GM18519 (cell line): ENCODE measurements around the gene DNAJB4.
A peak's percentile ranks its signal among the peaks of the same experiment; 100 is the strongest.
"Not testable (repeated sequence)": the region's sequence is repeated elsewhere in the genome, so short reads cannot be mapped to it uniquely, and the experiment has no call there.

Experiments used
- ATAC-seq: cut with Tn5 transposase; IDR thresholded peaks from one replicate; pipeline ENCODE4 v1.9.1; 2021; ENCODE audit warnings: mild to moderate bottlenecking, moderate library complexity; ENCODE audit not compliant: unreplicated experiment, low FRiP score

Gene DNAJB4

DNA sequence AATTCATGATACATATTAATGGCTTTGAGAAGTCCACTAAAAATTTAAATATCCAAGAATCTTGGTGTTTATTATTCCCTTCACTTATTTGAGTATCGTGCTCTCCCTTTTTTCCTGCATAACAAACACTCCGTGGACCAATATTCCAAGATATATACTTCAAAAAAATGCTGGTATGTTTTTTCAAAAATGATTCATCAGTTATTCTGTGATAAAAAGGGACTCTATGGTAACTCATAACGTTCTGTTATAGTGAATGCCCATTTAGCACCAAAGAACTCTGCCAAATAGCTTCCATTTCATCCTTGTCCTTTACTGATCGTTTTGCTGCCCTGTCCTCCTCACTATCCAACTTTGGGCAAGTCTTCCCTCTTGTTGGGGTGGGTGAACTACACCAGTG is 53.9 kb downstream of the DNAJB4 start:
- ATAC-seq, result no peak

DNA sequence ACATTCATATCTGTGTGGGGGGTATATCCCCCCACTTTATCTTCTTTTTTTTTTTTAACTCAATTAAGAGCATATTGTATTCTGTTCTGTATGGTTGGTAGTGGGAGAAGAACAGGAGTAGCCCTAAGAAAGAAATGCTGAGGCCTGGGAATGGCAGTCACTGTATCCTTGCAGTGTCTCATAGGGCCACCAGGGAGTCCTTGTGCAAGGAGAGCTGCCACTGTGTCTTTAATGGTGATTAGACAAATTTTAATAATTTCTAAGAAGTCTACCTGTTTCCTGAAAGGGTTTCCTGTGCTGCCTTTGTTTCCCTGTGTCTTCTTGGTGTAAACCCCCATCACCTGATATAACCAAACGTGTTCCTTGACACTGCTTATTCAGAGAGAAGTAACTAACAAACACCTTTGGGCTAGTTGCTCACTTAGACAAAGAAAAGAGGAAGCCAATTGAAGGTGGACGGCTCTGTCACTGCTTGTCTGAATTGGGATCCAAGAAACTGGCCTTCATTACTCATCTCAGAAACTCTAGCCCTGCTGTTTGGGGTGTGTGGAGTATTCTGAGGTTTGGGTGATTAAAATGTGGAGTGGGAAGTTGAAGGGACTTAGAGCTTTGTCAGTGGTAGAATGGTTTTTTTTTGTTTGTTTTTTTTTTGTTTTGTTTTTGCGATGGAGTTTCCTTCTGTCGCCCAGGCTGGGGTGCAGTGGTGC is 56.3 kb downstream of the DNAJB4 start:
- ATAC-seq, result peak; percentile 91

DNA sequence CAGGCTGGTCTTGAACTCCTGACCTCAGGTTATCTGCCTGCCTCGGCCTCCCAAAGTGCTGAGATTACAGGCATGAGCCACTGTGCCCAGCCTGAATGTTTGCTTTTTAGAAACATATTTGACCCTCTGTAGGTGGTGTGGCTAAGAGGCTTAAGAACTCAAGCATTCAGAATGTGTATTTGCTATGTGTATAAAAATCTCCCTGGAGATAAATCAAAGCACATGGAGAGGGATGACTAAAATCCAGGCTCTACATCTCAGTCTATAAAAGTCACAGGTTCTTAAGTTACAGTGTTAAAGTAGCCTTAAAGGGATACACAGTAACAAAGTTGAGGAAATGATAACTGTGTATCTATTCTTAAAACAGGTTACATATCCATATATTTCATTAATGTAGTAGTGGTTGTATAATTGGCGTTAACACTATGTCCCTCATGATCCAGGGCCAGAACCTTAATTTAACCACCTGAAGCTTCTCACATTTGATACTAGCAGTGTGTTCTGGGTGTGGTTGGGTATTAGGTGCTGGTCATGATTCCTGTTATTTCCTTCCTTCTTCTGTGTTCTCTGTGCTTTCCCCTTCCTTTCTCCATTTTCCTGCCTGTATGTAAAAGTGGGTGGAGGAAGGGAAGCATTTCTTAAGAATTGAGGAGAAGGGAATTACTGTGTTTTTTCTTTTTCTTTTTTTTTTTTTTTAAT is 57.2 kb downstream of the DNAJB4 start:
- no peak for ATAC-seq

DNA sequence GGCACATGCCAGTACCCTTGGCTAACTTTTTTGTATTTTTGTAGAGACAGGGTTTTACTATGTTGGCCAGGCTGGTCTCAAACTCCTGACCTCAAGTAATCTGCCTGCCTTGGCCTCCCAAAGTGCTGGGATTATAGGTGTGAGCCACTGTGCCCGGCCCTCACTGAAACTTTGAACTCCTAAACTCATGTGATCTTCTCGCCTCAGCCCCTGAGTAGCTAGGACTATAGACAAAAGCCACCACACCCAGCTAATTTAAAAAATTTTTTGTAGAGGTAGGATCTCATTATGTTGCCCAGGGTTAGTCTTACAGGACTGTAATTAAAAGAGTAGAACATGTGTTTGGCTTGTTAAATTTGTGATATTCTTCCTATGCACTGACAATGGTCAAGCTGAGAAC is 60.1 kb downstream of the DNAJB4 start:
- ATAC-seq, result not testable (repeated sequence)
